HCT116 (cell line): Measurements from ENCODE around the gene COL1A1.

Experiments used
- CTCF ChIP-seq, 3 experiments: fragments of 200-600 bp in 1 of 3; sonication (generic) in 1 of 3; IDR thresholded peaks in 2 of 3; conservative IDR thresholded peaks in 1 of 3; 2 replicates each; pipeline ENCODE4 v1.5.1; 2012 to 2017; ENCODE audit warnings: low read depth in 2 of 3, low read length in 2 of 3, antibody characterized with exemption in 1 of 3, borderline replicate concordance in 1 of 3, control low read depth in 1 of 3, mild to moderate bottlenecking in 1 of 3, mixed read lengths in 1 of 3, mixed run types in 1 of 3, moderate library complexity in 1 of 3; ENCODE audit not compliant: insufficient read depth in 1 of 3
- EZH2 ChIP-seq: fragments of 200-600 bp; sonication (generic); IDR thresholded peaks from 2 replicates; pipeline ENCODE4 v1.6.1; 2017; ENCODE audit warnings: antibody characterized with exemption, mixed run types
- EZH2phosphoT487 ChIP-seq: fragments of 200-600 bp; IDR thresholded peaks from 2 replicates; pipeline ENCODE4 v1.6.1; 2018; ENCODE audit warnings: antibody characterized with exemption, borderline replicate concordance
- RAD21 ChIP-seq: IDR thresholded peaks from 2 replicates; pipeline ENCODE4 v1.6.1; 2012; ENCODE audit warnings: low read depth, mild to moderate bottlenecking
- SP1 ChIP-seq: IDR thresholded peaks from 2 replicates; pipeline ENCODE4 v1.6.1; 2012; ENCODE audit warnings: low read depth
- TCF7L2 ChIP-seq: IDR thresholded peaks from 2 replicates; pipeline ENCODE4 v1.7.0; 2011; ENCODE audit warnings: borderline replicate concordance, inconsistent platforms; ENCODE audit not compliant: insufficient read depth, insufficient read length; ENCODE audit errors: extremely low read depth
- YY1 ChIP-seq: IDR thresholded peaks from 2 replicates; pipeline ENCODE4 v1.6.1; 2011; ENCODE audit warnings: low read length, low read depth, moderate library complexity, mild to moderate bottlenecking; ENCODE audit not compliant: insufficient replicate concordance; ENCODE audit errors: extremely low read depth
- ZBTB33 ChIP-seq: IDR thresholded peaks from 2 replicates; pipeline ENCODE4 v1.6.1; 2011; ENCODE audit warnings: mild to moderate bottlenecking, low read length, moderate library complexity; ENCODE audit not compliant: insufficient replicate concordance; ENCODE audit errors: extremely low read depth

GRCh38 chr17:50248255-50248654 is 46.8 kb upstream of the COL1A1 start:
- TF ChIP-seq SP1 (no peak), TCF7L2 (no peak), CTCF (IDR thresholded peaks at IDR 0.05 in 2 of 3, conservative IDR thresholded peaks at IDR 0.05 in 1 of 3; ENCODE audit: borderline replicate concordance in 1 of 3, insufficient read depth in 1 of 3, low read depth in 2 of 3, low read length in 2 of 3) (no peak), ZBTB33 (no peak), EZH2 (no peak), EZH2phosphoT487 (no peak), RAD21 (no peak), YY1 (no peak)
